Cardiac muscle cell (in vitro differentiated cells and primary cell): ENCODE results near the gene MICU1. TPM values are rescaled to one million over a fixed set of nuclear protein-coding genes. Genes with fewer than 3 reads are reported as not detected.

Source experiments
- DNase-seq, 2 donors: peaks; one replicate each; pipeline versions ENCODE4 v3.0.0 to v3.0.0-alpha.2; 2010 to 2017; ENCODE audit warnings: low read depth in 1 of 2, low spot score in 1 of 2
- H3K27ac ChIP-seq: fragments of 200-600 bp; sonication (generic); 2 replicates; pipeline ENCODE4 v1.5.1; 2016
- H3K27me3 ChIP-seq: fragments of 200-600 bp; sonication (generic); 2 replicates; pipeline ENCODE4 v1.6.0; 2016; ENCODE audit warnings: control low read depth
- H3K36me3 ChIP-seq: fragments of 200-600 bp; sonication (generic); 2 replicates; pipeline ENCODE4 v1.5.1; 2016; ENCODE audit warnings: control low read depth
- H3K4me1 ChIP-seq: fragments of 200-600 bp; sonication (generic); 2 replicates; pipeline ENCODE4 v1.8.1; 2017; ENCODE audit warnings: low read depth, mild to moderate bottlenecking, mixed run types
- H3K4me3 ChIP-seq: fragments of 200-600 bp; sonication (generic); 2 replicates; pipeline ENCODE4 v1.5.1; 2016; ENCODE audit warnings: mild to moderate bottlenecking
- H3K9me3 ChIP-seq: fragments of 200-600 bp; sonication (generic); 2 replicates; pipeline ENCODE4 v1.5.1; 2017; ENCODE audit warnings: low read depth, mild to moderate bottlenecking, control low read depth
- CTCF ChIP-seq: IDR thresholded peaks from 2 replicates; pipeline ENCODE4 v1.5.1; 2012; ENCODE audit warnings: low read depth, mild to moderate bottlenecking, low read length
- polyA plus RNA-seq: library from polyadenylated mRNA; unstranded; fragments of >200 nt; fragmentation: Nextera tagmentation; extraction: Ambion mirVana; gene quantifications from 2 replicates; pipeline ENCODE4 v1.2.1, GENCODE V29; 2016
- total RNA-seq: library from RNA; depleted of rRNA; stranded (reverse); fragments of >200 nt; gene quantifications from 2 replicates; pipeline ENCODE4 v1.2.3, GENCODE V29; 2016

Gene MICU1
- total and polyA plus RNA-seq, 2 experiments from 2014 or later: 48.3 to 53.2 TPM

DNA sequence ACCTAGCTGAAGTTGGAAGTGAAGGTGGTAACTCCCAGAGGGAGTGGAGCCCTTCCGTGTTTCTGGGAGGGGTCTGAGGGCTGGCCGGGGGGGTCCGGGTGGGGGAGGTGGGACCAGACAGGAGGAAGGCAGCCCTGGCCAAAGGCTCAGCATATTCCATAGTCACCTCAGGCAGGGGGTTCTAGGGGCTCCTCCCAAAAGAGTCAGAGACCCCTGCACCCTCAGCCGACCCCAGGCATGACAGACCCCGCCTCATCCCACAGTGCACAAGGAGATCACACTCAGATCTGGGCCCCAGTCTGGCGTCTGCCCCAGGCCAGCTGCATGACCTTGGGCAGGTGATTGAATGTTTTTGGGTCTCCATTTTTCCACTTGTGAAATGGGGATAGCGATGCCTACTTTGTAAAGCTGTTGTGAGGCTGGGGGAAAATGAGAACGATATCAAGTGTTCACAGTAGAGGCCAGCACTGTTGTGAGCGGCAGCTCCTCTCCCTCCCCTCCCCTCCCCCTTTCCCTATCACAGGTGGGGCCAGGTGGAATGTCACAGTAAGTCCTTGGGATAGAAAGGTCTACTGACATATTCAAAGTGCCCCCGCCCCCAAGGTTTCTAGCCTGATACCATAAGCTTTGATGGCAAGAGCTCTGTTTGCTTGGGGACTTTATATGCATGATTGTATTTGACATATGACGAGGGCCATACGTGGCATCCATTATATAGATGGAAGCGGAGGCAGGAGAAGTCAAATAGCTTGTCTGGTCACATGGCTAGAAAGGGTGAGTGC, 304.4 kb downstream of the MICU1 start:
- Histone ChIP-seq H3K9me3 (no peaks in the 10 kb centered on the region), H3K27ac (peak overlapping the region; percentile 76), H3K36me3 (no peaks in the 10 kb centered on the region), H3K27me3 (no peaks in the 10 kb centered on the region), H3K4me1 (peaks cover 47% of the 10 kb centered on the region), H3K4me3 (no peak overlapping the region)
- TF ChIP-seq CTCF: no peak
- no peak for DNase-seq

DNA sequence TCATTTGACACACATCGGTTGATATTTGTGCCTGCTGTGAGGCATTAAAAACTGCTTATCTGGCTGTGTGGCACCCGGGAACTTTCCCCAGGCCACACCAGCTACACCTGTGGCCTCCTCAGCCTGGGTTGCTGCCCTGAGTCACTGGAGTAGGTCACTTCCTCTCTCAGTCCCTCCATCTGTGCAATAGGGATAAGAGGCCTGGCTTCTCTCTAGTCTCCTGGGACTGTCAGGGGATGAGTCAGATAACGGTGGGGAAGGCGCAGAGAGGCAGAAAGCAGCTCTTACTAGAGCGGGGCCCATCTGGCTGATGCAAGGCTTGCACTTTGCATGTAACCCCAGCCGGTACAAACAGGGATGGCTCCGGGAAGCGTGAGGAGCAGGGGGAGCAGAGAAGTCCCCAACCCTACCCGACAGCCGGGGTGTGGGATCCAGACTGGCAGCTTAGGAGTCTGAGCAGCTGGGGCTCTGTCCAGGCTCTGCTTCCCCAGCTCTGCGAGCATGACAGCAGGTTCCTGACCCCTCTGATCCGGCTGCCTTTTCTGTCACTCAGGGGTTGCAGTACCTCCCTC, 305.1 kb downstream of the MICU1 start:
- H3K9me3 ChIP-seq: no peaks in the 10 kb centered on the region
- H3K4me3 ChIP-seq: no peak overlapping the region
- H3K27me3 ChIP-seq: no peaks in the 10 kb centered on the region
- DNase-seq: peak; percentile 41 to 99
- peak overlapping the region; percentile 76 for H3K27ac ChIP-seq
- no peaks in the 10 kb centered on the region for H3K36me3 ChIP-seq
- H3K4me1 ChIP-seq: peaks cover 45% of the 10 kb centered on the region
- no peak for TF ChIP-seq CTCF

DNA sequence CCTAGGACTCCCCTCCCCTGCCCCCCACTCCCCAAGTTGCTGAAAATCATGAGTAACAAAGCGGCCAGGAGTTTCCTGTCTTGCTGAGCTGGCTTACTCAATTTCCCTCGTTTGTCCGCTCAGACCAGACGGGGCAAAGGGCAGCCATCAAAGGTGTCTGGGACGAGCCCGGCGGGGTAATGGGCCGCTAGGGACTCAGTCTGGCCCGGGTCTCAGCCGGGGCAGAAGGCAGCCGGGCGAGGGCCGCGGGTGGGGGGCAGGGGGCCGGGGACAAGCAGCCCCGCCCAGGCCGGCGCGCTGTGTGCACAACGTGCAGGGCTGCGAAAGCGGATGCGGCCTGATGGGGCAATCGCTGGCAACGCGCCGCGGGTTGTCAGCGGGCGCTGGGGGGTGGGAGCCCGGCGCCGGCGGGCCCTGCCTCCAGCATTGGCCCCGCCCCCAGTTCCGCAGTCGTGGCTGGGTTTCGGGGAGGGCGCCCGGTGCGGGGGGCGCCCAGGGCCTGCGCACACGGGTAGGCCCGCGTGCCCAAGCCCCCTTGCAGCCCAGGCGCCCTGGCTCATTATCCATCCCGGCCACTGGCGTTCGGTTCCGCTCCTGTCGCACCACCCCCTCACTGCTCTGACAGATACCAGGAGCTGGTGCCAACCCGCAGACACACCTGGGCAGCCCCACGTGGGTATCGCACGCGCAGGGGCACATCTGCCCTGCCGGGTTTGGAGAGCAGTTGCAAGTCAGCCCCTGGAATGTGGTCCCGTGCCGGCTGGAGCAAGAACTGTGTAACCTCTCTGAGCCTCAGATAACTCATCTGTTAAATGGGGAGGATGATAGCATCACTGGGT, 306.2 kb downstream of the MICU1 start:
- H3K4me3 ChIP-seq: no peak overlapping the region
- H3K4me1 ChIP-seq: peaks cover 34% of the 10 kb centered on the region
- no peaks in the 10 kb centered on the region for H3K9me3 ChIP-seq

DNA sequence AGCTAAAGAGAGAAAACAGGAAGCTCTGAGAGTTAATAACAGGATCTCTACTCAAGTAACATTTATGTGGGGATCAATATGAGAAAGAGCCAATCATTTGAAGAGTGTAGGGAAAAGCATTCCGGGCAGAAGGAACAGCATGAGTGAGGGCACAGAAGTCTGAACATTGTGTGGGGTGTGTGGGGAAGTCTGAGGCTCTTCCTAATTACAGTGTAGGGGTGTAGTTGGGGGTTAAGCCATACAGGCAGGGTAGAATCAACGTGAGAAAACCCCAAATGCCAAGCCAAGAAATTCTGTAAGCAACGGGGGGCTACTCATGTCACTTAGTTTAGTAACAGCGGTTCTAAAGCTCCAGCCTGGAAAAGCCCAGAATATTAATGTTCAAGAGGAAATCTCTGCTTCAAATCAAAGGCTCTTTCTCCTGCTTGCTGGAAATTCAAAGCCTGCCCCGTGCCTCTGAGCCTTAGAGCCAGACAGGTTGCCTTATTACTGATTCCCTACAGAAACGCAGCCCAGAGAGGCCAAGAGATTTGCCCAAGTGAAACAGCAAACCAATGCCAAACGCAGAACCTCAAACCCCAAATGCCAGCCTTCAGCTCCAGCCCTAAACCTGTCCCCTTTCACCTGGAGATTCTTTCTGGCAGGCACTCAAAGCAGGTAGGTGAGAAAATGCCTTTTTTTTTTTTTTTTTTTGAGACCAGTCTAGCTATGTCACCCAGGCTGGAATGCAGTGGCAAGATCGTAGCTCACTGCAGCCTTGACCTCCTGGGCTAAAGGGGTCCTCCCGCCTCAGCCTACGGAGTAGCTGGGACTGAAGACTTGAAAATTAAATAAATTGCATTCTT, 307.2 kb downstream of the MICU1 start:
- Histone ChIP-seq H3K27me3 (no peaks in the 10 kb centered on the region), H3K27ac (no peak overlapping the region), H3K9me3 (no peaks in the 10 kb centered on the region), H3K36me3 (no peaks in the 10 kb centered on the region), H3K4me1 (peaks cover 30% of the 10 kb centered on the region), H3K4me3 (no peak overlapping the region)
- no peak for TF ChIP-seq CTCF
- no peak for DNase-seq

More for the DNA sequence above, 306.2 kb downstream of the MICU1 start:
- TF ChIP-seq CTCF: no peak
- Histone ChIP-seq H3K27ac (no peak overlapping the region), H3K36me3 (no peaks in the 10 kb centered on the region), H3K27me3 (no peaks in the 10 kb centered on the region)
- peak; percentile 75 to 97 for DNase-seq

Other genes with a start within 250 kb of the MICU1 start
- 14.9 and 22.8 TPM in 2 replicates for gene MCU, start 66.1 kb upstream of the MICU1 start, total RNA-seq
- gene MCU, start 66.1 kb upstream of the MICU1 start, polyA plus RNA-seq: 19.2 and 22.8 TPM in 2 replicates